ENCODE measurements around the gene CPN2. TPM values are rescaled to one million over a fixed set of nuclear protein-coding genes. Genes with fewer than 3 reads are reported as not detected.

CPN2 gene
- total RNA-seq, 2 experiments from 2014 or later: not detected

- Mint-ChIP-seq H3K36me3 (ENCODE audit: low read depth) (no peaks in the 10 kb centered on the region), H3K4me3 (no peak overlapping the region), H3K4me1 (no peaks in the 10 kb centered on the region), H3K27ac (no peak overlapping the region), H3K9me3 (no peaks in the 10 kb centered on the region), H3K27me3 (no peaks in the 10 kb centered on the region)
- ChIA-PET CTCF (no interaction called here), POLR2A (no interaction called here)
- DNase-seq: no peak
Observed at GRCh38 chr3:194377708-194378107, 26.6 kb upstream of the CPN2 start.

GRCh38 chr3:194376241-194376560 lies 25.1 kb upstream of the CPN2 start:
- H3K27me3 Mint-ChIP-seq: no peaks in the 10 kb centered on the region
- no peaks in the 10 kb centered on the region for H3K36me3 Mint-ChIP-seq (ENCODE audit: low read depth)
- H3K4me3 Mint-ChIP-seq: no peak overlapping the region
- POLR2A ChIA-PET: no interaction called here
- H3K4me1 Mint-ChIP-seq: no peaks in the 10 kb centered on the region
- DNase-seq: no peak
- H3K27ac Mint-ChIP-seq: no peak overlapping the region
- CTCF ChIA-PET: no interaction called here
- H3K9me3 Mint-ChIP-seq: no peaks in the 10 kb centered on the region

GRCh38 chr3:194375473-194376240 lies 24.5 kb upstream of the CPN2 start:
- no peak overlapping the region for H3K27ac Mint-ChIP-seq
- no peak for DNase-seq
- ChIA-PET POLR2A (no interaction called here), CTCF (no interaction called here)
- no peak overlapping the region for H3K4me3 Mint-ChIP-seq
- H3K4me1 Mint-ChIP-seq: no peaks in the 10 kb centered on the region
- no peaks in the 10 kb centered on the region for H3K9me3 Mint-ChIP-seq
- H3K36me3 Mint-ChIP-seq (ENCODE audit: low read depth): no peaks in the 10 kb centered on the region
- peaks cover 2% of the 10 kb centered on the region for H3K27me3 Mint-ChIP-seq

- no peak for DNase-seq
- Mint-ChIP-seq H3K4me1 (no peaks in the 10 kb centered on the region), H3K9me3 (no peaks in the 10 kb centered on the region), H3K27me3 (peaks cover 9% of the 10 kb centered on the region), H3K27ac (no peak overlapping the region), H3K4me3 (no peak overlapping the region), H3K36me3 (ENCODE audit: low read depth) (no peaks in the 10 kb centered on the region)
- ChIA-PET CTCF (no interaction called here), POLR2A (no interaction called here)
Observed at GRCh38 chr3:194374935-194375334, 23.8 kb upstream of the CPN2 start.

- H3K4me1 Mint-ChIP-seq: no peaks in the 10 kb centered on the region
- no peaks in the 10 kb centered on the region for H3K36me3 Mint-ChIP-seq (ENCODE audit: low read depth)
- no peak overlapping the region for H3K4me3 Mint-ChIP-seq
- peaks cover 18% of the 10 kb centered on the region for H3K27me3 Mint-ChIP-seq
- ChIA-PET CTCF (no interaction called here), POLR2A (no interaction called here)
- H3K9me3 Mint-ChIP-seq: no peaks in the 10 kb centered on the region
- H3K27ac Mint-ChIP-seq: no peak overlapping the region
- DNase-seq: no peak
Observed at GRCh38 chr3:194373899-194374298, 22.8 kb upstream of the CPN2 start.

GRCh38 chr3:194373028-194373427 lies 21.9 kb upstream of the CPN2 start:
- ChIA-PET CTCF (no interaction called here), POLR2A (interaction anchor here (0.6 kb wide), 1 partner anchor 496 kb away, joined by 7 read pairs; no protein-coding TSS in a partner anchor)

GRCh38 chr3:194370753-194371152 lies 19.6 kb upstream of the CPN2 start:
- Mint-ChIP-seq H3K27me3 (peaks cover 30% of the 10 kb centered on the region), H3K36me3 (ENCODE audit: low read depth) (no peaks in the 10 kb centered on the region), H3K4me3 (no peak overlapping the region), H3K27ac (no peak overlapping the region), H3K4me1 (no peaks in the 10 kb centered on the region), H3K9me3 (no peaks in the 10 kb centered on the region)
- DNase-seq: no peak
- ChIA-PET POLR2A (no interaction called here), CTCF (interaction anchor here (0.7 to 1.0 kb wide), 2 partner anchors 9 to 63 kb away, joined by 3 read pairs; no protein-coding TSS in a partner anchor)

More at GRCh38 chr3:194373028-194373427, 21.9 kb upstream of the CPN2 start:
- Mint-ChIP-seq H3K9me3 (no peaks in the 10 kb centered on the region), H3K27ac (no peak overlapping the region), H3K4me3 (no peak overlapping the region), H3K27me3 (peaks cover 25% of the 10 kb centered on the region), H3K4me1 (no peaks in the 10 kb centered on the region), H3K36me3 (ENCODE audit: low read depth) (no peaks in the 10 kb centered on the region)
- no peak for DNase-seq

- Mint-ChIP-seq H3K4me1 (no peaks in the 10 kb centered on the region), H3K27ac (no peak within 1 kb of the TSS), H3K9me3 (no peaks in the 10 kb centered on the region), H3K27me3 (peaks cover 30% of the 10 kb centered on the region), H3K4me3 (no peak within 1 kb of the TSS), H3K36me3 (ENCODE audit: low read depth) (no peaks in the 10 kb centered on the region)
- no peak for DNase-seq
- POLR2A ChIA-PET: no interaction called here
- CTCF ChIA-PET: no interaction called here
Observed at GRCh38 chr3:194369522-194370279, 18.6 kb upstream of the CPN2 start, which contains the start of gene LRRC15. TSS of gene LRRC15 (minus strand) at chr3:194369743. CDS start at chr3:194361043, 8,700 bp downstream.

- no peaks in the 10 kb centered on the region for H3K9me3 Mint-ChIP-seq
- ChIA-PET POLR2A (no interaction called here), CTCF (interaction anchor here (1.9 kb wide), 1 partner anchor 14 kb away, joined by 4 read pairs; no protein-coding TSS in a partner anchor)
- no peak overlapping the region for H3K4me3 Mint-ChIP-seq
- no peaks in the 10 kb centered on the region for H3K36me3 Mint-ChIP-seq (ENCODE audit: low read depth)
- no peak overlapping the region for H3K27ac Mint-ChIP-seq
- peaks cover 30% of the 10 kb centered on the region for H3K27me3 Mint-ChIP-seq
- no peaks in the 10 kb centered on the region for H3K4me1 Mint-ChIP-seq
- DNase-seq: no peak
Observed at GRCh38 chr3:194368918-194369317, 17.8 kb upstream of the CPN2 start.

- H3K9me3 Mint-ChIP-seq: no peaks in the 10 kb centered on the region
- no peak for DNase-seq
- H3K4me3 Mint-ChIP-seq: no peak overlapping the region
- ChIA-PET POLR2A (no interaction called here), CTCF (interaction anchor here (1.1 to 1.9 kb wide), 2 partner anchors 13 to 29 kb away, joined by 3 to 4 read pairs; no protein-coding TSS in a partner anchor)
- peaks cover 30% of the 10 kb centered on the region for H3K27me3 Mint-ChIP-seq
- no peaks in the 10 kb centered on the region for H3K36me3 Mint-ChIP-seq (ENCODE audit: low read depth)
- no peak overlapping the region for H3K27ac Mint-ChIP-seq
- no peaks in the 10 kb centered on the region for H3K4me1 Mint-ChIP-seq
Observed at GRCh38 chr3:194367992-194368841, 17.1 kb upstream of the CPN2 start.

GRCh38 chr3:194365978-194366490 lies 14.9 kb upstream of the CPN2 start:
- no peak overlapping the region for H3K27ac Mint-ChIP-seq
- peaks cover 34% of the 10 kb centered on the region for H3K27me3 Mint-ChIP-seq
- no peak for DNase-seq
- no peaks in the 10 kb centered on the region for H3K36me3 Mint-ChIP-seq (ENCODE audit: low read depth)
- H3K4me3 Mint-ChIP-seq: no peak overlapping the region
- H3K9me3 Mint-ChIP-seq: no peaks in the 10 kb centered on the region
- POLR2A ChIA-PET: no interaction called here
- no peaks in the 10 kb centered on the region for H3K4me1 Mint-ChIP-seq
- CTCF ChIA-PET: no interaction called here

GRCh38 chr3:194365526-194365925 lies 14.4 kb upstream of the CPN2 start:
- no peak overlapping the region for H3K4me3 Mint-ChIP-seq

More at GRCh38 chr3:194365526-194365925, 14.4 kb upstream of the CPN2 start:
- Mint-ChIP-seq H3K36me3 (ENCODE audit: low read depth) (no peaks in the 10 kb centered on the region), H3K9me3 (no peaks in the 10 kb centered on the region), H3K27ac (no peak overlapping the region), H3K27me3 (peaks cover 30% of the 10 kb centered on the region), H3K4me1 (no peaks in the 10 kb centered on the region)
- DNase-seq: no peak
- POLR2A ChIA-PET: no interaction called here
- CTCF ChIA-PET: no interaction called here

Data from activated CD4-positive, alpha-beta T cell treated with anti-CD3 and anti-CD28 coated beads, Interleukin-2, amount 10 ng/mL, durations not matched to agents 7 days and 5 days (primary cell).